A549 (cell line): ENCODE data around the gene SMIM36. TPM values are rescaled to one million over a fixed set of nuclear protein-coding genes. Genes with fewer than 3 reads are reported as not detected.

Experiments used
- ATAC-seq, 2 experiments: fragments of 200-7000 bp in 1 of 2; fragments of >200 bp in 1 of 2; cut with Nextera tagmentation in 1 of 2; cut with Tn5 transposase in 1 of 2; 3 replicates each; pipeline versions ENCODE4 v1.8.0 to v1.9.1; 2018 to 2020; ENCODE audit warnings: mild to moderate bottlenecking in 1 of 2, moderate library complexity in 1 of 2
- CTCF ChIA-PET: fragments of 300-600 bp; sonication (Branson Sonifier 250); formaldehyde crosslinking; extraction: SDS; loops from one replicate; lab custom pipeline; 2021; ENCODE audit warnings: antibody characterized with exemption, inconsistent platforms; lab: Yijun Ruan, JAX
- POLR2A ChIA-PET: fragments of 350-600 bp; formaldehyde crosslinking; extraction: SDS; loops from one replicate; lab custom pipeline; 2021; ENCODE audit warnings: antibody characterized with exemption, inconsistent platforms; lab: Yijun Ruan, JAX
- DNase-seq, 2 experiments: peaks; one replicate each; pipeline versions ENCODE4 v3.0.0 to v3.0.0-alpha.2; 2011 to 2016; ENCODE audit warnings: low read depth in 1 of 2, low spot score in 1 of 2
- FAIRE-seq: peaks from 2 replicates; lab custom pipeline; 2011; peaks lifted over from hg19 to GRCh38; lab: Jason Lieb, UNC
- H3K27ac ChIP-seq, 2 experiments: fragments of >200 bp; sonication (Bioruptor Twin); formaldehyde crosslinking; 3 replicates each; pipeline ENCODE4 v1.5.1; 2016 to 2017
- H3K4me1 ChIP-seq: fragments of >200 bp; sonication (Bioruptor Twin); formaldehyde crosslinking; 3 replicates; pipeline ENCODE4 v1.6.1; 2016
- H3K4me2 ChIP-seq: fragments of >200 bp; sonication (Bioruptor Twin); formaldehyde crosslinking; 3 replicates; pipeline ENCODE4 v1.6.1; 2016
- H3K4me3 ChIP-seq: fragments of >200 bp; sonication (Bioruptor Twin); formaldehyde crosslinking; 3 replicates; pipeline ENCODE4 v1.5.1; 2016
- H3K9me3 ChIP-seq: fragments of >200 bp; sonication (Bioruptor Twin); formaldehyde crosslinking; 3 replicates; pipeline ENCODE4 v1.6.1; 2016
- BHLHE40 ChIP-seq: IDR thresholded peaks from 2 replicates; pipeline ENCODE4 v1.6.1; 2012; ENCODE audit warnings: low read depth, low read length, inconsistent platforms
- CEBPB ChIP-seq, 2 experiments: fragments of >200 bp in 1 of 2; sonication (Bioruptor Twin) in 1 of 2; formaldehyde crosslinking in 1 of 2; IDR thresholded peaks; 2 replicates each; pipeline ENCODE4 v1.6.1; 2012 to 2016
- CHD4 ChIP-seq: fragments of 200-600 bp; sonication (generic); IDR thresholded peaks from 2 replicates; pipeline ENCODE4 v1.6.1; 2016; ENCODE audit warnings: antibody characterized with exemption, mild to moderate bottlenecking, borderline replicate concordance
- EHF ChIP-seq: fragments of 250-450 bp; sonication (Bioruptor Pico); IDR thresholded peaks from 2 replicates; pipeline ENCODE4 v1.5.0; 2020; ENCODE audit warnings: mild to moderate bottlenecking
- ESRRA ChIP-seq: fragments of 150-350 bp; IDR thresholded peaks from 2 replicates; pipeline ENCODE4 v1.6.1; 2014; ENCODE audit warnings: mild to moderate bottlenecking, low read length, borderline replicate concordance
- FOSB ChIP-seq: fragments of 250-450 bp; sonication (Bioruptor Pico); IDR thresholded peaks from 2 replicates; pipeline ENCODE4 v1.5.0; 2020; ENCODE audit warnings: mild to moderate bottlenecking, moderate library complexity
- FOSL2 ChIP-seq, 2 experiments: fragments of 450-650 bp in 1 of 2; fragments of >200 bp in 1 of 2; sonication (Bioruptor Twin) in 1 of 2; formaldehyde crosslinking; IDR thresholded peaks; 2 replicates each; pipeline versions ENCODE4 v1.5.0 to v1.6.1; 2016 to 2020; ENCODE audit warnings: mild to moderate bottlenecking in 1 of 2, moderate library complexity in 1 of 2
- FOXS1 ChIP-seq: fragments of 250-450 bp; sonication (Bioruptor Pico); IDR thresholded peaks from 2 replicates; pipeline ENCODE4 v1.5.0; 2020; ENCODE audit warnings: mild to moderate bottlenecking, moderate library complexity
- HDAC2 ChIP-seq: fragments of 200-600 bp; sonication (generic); IDR thresholded peaks from 2 replicates; pipeline ENCODE4 v1.6.1; 2016
- HEYL ChIP-seq: fragments of 250-450 bp; sonication (Bioruptor Pico); IDR thresholded peaks from 2 replicates; pipeline ENCODE4 v1.8.0; 2021; ENCODE audit warnings: mild to moderate bottlenecking, moderate library complexity
- HOXA7 ChIP-seq: fragments of 250-450 bp; sonication (Bioruptor Pico); IDR thresholded peaks from 2 replicates; pipeline ENCODE4 v1.5.0; 2020; ENCODE audit warnings: mild to moderate bottlenecking, moderate library complexity
- HOXB13 ChIP-seq: fragments of 250-450 bp; sonication (Bioruptor Pico); IDR thresholded peaks from 2 replicates; pipeline ENCODE4 v1.5.0; 2020; ENCODE audit warnings: low read depth, mild to moderate bottlenecking, moderate library complexity
- HOXB5 ChIP-seq: fragments of 250-450 bp; sonication (Bioruptor Pico); IDR thresholded peaks from 2 replicates; pipeline ENCODE4 v1.5.0; 2020; ENCODE audit warnings: mild to moderate bottlenecking, moderate library complexity
- JUN ChIP-seq, 2 experiments: fragments of >200 bp; sonication (Bioruptor Twin); formaldehyde crosslinking; IDR thresholded peaks; 2 replicates in 1 of 2; 3 replicates in 1 of 2; pipeline ENCODE4 v1.6.1; 2016 to 2017
- JUNB ChIP-seq: fragments of >200 bp; sonication (Bioruptor Twin); formaldehyde crosslinking; IDR thresholded peaks from 2 replicates; pipeline ENCODE4 v1.6.1; 2016
- KDM5A ChIP-seq: fragments of 200-600 bp; sonication (generic); IDR thresholded peaks from 2 replicates; pipeline ENCODE4 v1.6.1; 2016; ENCODE audit warnings: antibody characterized with exemption, mild to moderate bottlenecking
- MAZ ChIP-seq: fragments of 150-350 bp; IDR thresholded peaks from 2 replicates; pipeline ENCODE4 v1.6.1; 2014; ENCODE audit warnings: antibody characterized with exemption, low read depth, low read length, borderline replicate concordance
- NFE2L2 ChIP-seq: fragments of 150-350 bp; conservative IDR thresholded peaks from 2 replicates; pipeline ENCODE4 v1.6.1; 2014; ENCODE audit warnings: low read length
- NR3C1 ChIP-seq: fragments of >200 bp; sonication (Bioruptor Twin); formaldehyde crosslinking; IDR thresholded peaks from 3 replicates; pipeline ENCODE4 v1.6.1; 2017
- PHF8 ChIP-seq: fragments of 200-600 bp; sonication (generic); IDR thresholded peaks from 2 replicates; pipeline ENCODE4 v1.6.1; 2016; ENCODE audit warnings: low read depth, mild to moderate bottlenecking, antibody characterized with exemption, moderate library complexity, borderline replicate concordance
- POLR2AphosphoS2 ChIP-seq: conservative IDR thresholded peaks from 2 replicates; pipeline ENCODE4 v1.6.1; 2012; ENCODE audit warnings: low read length, improper control_type of control experiment, inconsistent platforms
- RAD21 ChIP-seq, 2 experiments: fragments of >200 bp in 1 of 2; sonication (Bioruptor Twin) in 1 of 2; formaldehyde crosslinking in 1 of 2; IDR thresholded peaks in 1 of 2; conservative IDR thresholded peaks in 1 of 2; 2 replicates in 1 of 2; 3 replicates in 1 of 2; pipeline ENCODE4 v1.6.1; 2012 to 2018; ENCODE audit warnings: inconsistent platforms in 1 of 2
- RCOR1 ChIP-seq: fragments of 150-350 bp; IDR thresholded peaks from 2 replicates; pipeline ENCODE4 v1.6.1; 2014; ENCODE audit warnings: antibody characterized with exemption, low read length, low read depth
- RFX5 ChIP-seq: fragments of 450-650 bp; IDR thresholded peaks from 2 replicates; pipeline ENCODE4 v1.7.1; 2014; ENCODE audit warnings: antibody characterized with exemption, mild to moderate bottlenecking, moderate library complexity
- RNF2 ChIP-seq: fragments of 200-600 bp; sonication (generic); IDR thresholded peaks from 2 replicates; pipeline ENCODE4 v1.6.1; 2016; ENCODE audit warnings: low read depth, mild to moderate bottlenecking, antibody characterized with exemption, moderate library complexity, borderline replicate concordance
- SMC3 ChIP-seq: fragments of >200 bp; sonication (Bioruptor Twin); formaldehyde crosslinking; IDR thresholded peaks from 3 replicates; pipeline ENCODE4 v1.6.1; 2018; ENCODE audit warnings: inconsistent platforms
- TFCP2L1 ChIP-seq: fragments of 250-450 bp; sonication (Bioruptor Pico); IDR thresholded peaks from 2 replicates; pipeline ENCODE4 v1.5.0; 2021; ENCODE audit warnings: mild to moderate bottlenecking
- TP53 ChIP-seq: fragments of 250-450 bp; sonication (Bioruptor Pico); IDR thresholded peaks from 2 replicates; pipeline ENCODE4 v1.5.0; 2021; ENCODE audit warnings: mild to moderate bottlenecking, moderate library complexity
- ZC3H11A ChIP-seq: fragments of 450-650 bp; IDR thresholded peaks from 2 replicates; pipeline ENCODE4 v1.6.1; 2014; ENCODE audit warnings: antibody characterized with exemption, mild to moderate bottlenecking
- ZNF302 ChIP-seq: fragments of 250-450 bp; sonication (Bioruptor Pico); IDR thresholded peaks from 2 replicates; pipeline ENCODE4 v1.9.0; 2021; ENCODE audit warnings: inconsistent platforms, mild to moderate bottlenecking, moderate library complexity
- ZSCAN20 ChIP-seq: fragments of 250-450 bp; sonication (Bioruptor Pico); IDR thresholded peaks from 2 replicates; pipeline ENCODE4 v1.8.0; 2022; ENCODE audit warnings: mild to moderate bottlenecking, moderate library complexity
- WGBS: methylation state at CpG from one replicate; pipeline ENCODE4 v1.1.6; 2017; ENCODE audit errors: missing lambda C conversion rate; 5-methylcytosine and 5-hydroxymethylcytosine counted together
- polyA plus RNA-seq, 4 experiments: library from polyadenylated mRNA; depleted of rRNA in 3 of 4; stranded (reverse); fragments of >200 nt; fragmentation: RNase III in 1 of 4; extraction: RNeasy Plus Mini Kit Qiagen cat#74134 plus additional on column Dnase treatment in 1 of 4; gene quantifications; 2 replicates in 3 of 4; 3 replicates in 1 of 4; pipeline ENCODE4 v1.2.3, GENCODE V29; 2011 to 2017
- TF ChIP-seq, protein P1 (sequence below): fragments of 250-450 bp; sonication (Bioruptor Pico); IDR thresholded peaks from 2 replicates; pipeline ENCODE4 v1.5.0; 2020; ENCODE audit warnings: low read depth, mild to moderate bottlenecking, moderate library complexity
- TF ChIP-seq, protein P2 (sequence below): fragments of >200 bp; sonication (Bioruptor Twin); formaldehyde crosslinking; IDR thresholded peaks from 3 replicates; pipeline ENCODE4 v1.6.1; 2016
- TF ChIP-seq, protein P3 (sequence below): IDR thresholded peaks from 2 replicates; pipeline ENCODE4 v1.6.1; 2012
- TF ChIP-seq, protein P4 (sequence below): fragments of 250-450 bp; sonication (Bioruptor Pico); IDR thresholded peaks from 2 replicates; pipeline ENCODE4 v1.5.0; 2021; ENCODE audit warnings: mild to moderate bottlenecking, moderate library complexity, borderline replicate concordance
- TF ChIP-seq, protein P5 (sequence below): fragments of >200 bp; sonication (Bioruptor Twin); formaldehyde crosslinking; IDR thresholded peaks from 3 replicates; pipeline ENCODE4 v1.5.1; 2016

SMIM36 gene
- polyA plus RNA-seq, 2 of the 4 experiments (the other 2 are of a cell fraction), result not detected

DNA sequence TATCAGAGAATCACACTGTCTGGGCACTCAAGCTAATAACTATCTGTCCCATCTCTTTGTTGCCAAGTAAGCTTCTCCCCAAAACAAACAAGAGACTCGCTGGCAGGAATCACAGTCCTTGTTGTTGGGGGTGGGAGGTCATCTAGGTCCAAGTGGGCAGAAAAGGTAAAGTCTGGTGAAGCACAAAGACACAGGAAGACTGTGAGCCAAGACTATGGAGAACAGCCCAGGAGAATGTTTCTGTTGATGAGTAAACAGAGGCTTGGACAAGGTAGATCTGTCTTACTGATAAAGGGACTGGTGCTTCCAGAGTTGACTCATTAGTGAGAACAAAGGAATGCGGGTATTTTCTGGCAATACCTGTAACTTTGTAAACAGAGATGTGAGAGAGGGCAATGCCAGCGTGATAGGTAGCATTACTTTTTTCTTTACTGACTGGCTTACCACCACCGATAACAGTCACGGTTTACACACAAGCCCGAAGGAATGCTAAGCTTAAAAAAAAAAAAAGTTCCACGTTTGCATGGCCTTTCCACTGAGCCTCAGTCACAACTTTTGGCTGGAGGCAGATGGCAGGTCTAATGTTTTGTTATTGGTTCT, 78.1 kb downstream of the SMIM36 start:
- peaks cover 55% of the 10 kb centered on the region for H3K4me1 ChIP-seq
- peak; percentile 71 to 85 for DNase-seq
- FAIRE-seq, result peak; percentile 95
- H3K27ac ChIP-seq, result peak overlapping the region; percentile 84 to 86
- no peaks in the 10 kb centered on the region for H3K9me3 ChIP-seq
- CTCF ChIA-PET, result interaction anchor here (0.7 to 2.3 kb wide), 14 partner anchors 9 to 145 kb away, joined by 3 to 10 read pairs (median 4); partner anchors contain the start of gene MMD
- peak overlapping the region; percentile 6; the same call in 1 of the 3 replicates for H3K4me3 ChIP-seq
- peak overlapping the region; percentile 77 for H3K4me2 ChIP-seq
- peak; percentile 78 to 81 for ATAC-seq
- 1% methylated on average over 7 of the region's 7 CpGs for WGBS
- POLR2A ChIA-PET, result interaction anchor here (0.7 to 2.4 kb wide), 15 partner anchors 10 to 1017 kb away, joined by 3 to 48 read pairs (median 4); partner anchors contain the start of gene MMD
- TF ChIP-seq CEBPB (IDR thresholded peaks at IDR 0.05) (peak; percentile 63 to 69), TFCP2L1 (CRISPR knock-in tag) (no peak), HOXB5 (no peak), PHF8 (no peak), ZNF302 (CRISPR knock-in tag) (0 out of 2 replicates have a peak, but pooled peaks have one; percentile 7), FOSB (no peak), JUNB (peak; percentile 89), HEYL (CRISPR knock-in tag) (no peak), CHD4 (no peak), ZSCAN20 (no peak), NR3C1 (no peak), POLR2AphosphoS2 (no peak), HOXB13 (no peak), ZC3H11A (no peak), RAD21 (conservative IDR thresholded peaks at IDR 0.05 in 1 of 2, IDR thresholded peaks at IDR 0.05 in 1 of 2) (peak in 1 of 2 experiments; percentile 24; a peak in 1 of 5 replicates), MAZ (no peak), RNF2 (no peak), HOXA7 (no peak), FOXS1 (CRISPR knock-in tag) (no peak), RCOR1 (no peak), FOSL2 (IDR thresholded peaks at IDR 0.05) (peak; percentile 71; the same call in 1 of the 2 replicates), FOSL2 (CRISPR knock-in tag; IDR thresholded peaks at IDR 0.05) (peak; percentile 79), SMC3 (no peak), NFE2L2 (no peak), TP53 (CRISPR knock-in tag) (no peak), JUN (IDR thresholded peaks at IDR 0.05) (peak; percentile 69 to 80; a peak in 3 of 5 replicates), RFX5 (no peak), HDAC2 (no peak), BHLHE40 (no peak), KDM5A (no peak), ESRRA (no peak), EHF (no peak)
- TF ChIP-seq, protein P1, sequence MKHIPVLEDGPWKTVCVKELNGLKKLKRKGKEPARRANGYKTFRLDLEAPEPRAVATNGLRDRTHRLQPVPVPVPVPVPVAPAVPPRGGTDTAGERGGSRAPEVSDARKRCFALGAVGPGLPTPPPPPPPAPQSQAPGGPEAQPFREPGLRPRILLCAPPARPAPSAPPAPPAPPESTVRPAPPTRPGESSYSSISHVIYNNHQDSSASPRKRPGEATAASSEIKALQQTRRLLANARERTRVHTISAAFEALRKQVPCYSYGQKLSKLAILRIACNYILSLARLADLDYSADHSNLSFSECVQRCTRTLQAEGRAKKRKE (CRISPR knock-in tag), result no peak
- TF ChIP-seq, protein P2, sequence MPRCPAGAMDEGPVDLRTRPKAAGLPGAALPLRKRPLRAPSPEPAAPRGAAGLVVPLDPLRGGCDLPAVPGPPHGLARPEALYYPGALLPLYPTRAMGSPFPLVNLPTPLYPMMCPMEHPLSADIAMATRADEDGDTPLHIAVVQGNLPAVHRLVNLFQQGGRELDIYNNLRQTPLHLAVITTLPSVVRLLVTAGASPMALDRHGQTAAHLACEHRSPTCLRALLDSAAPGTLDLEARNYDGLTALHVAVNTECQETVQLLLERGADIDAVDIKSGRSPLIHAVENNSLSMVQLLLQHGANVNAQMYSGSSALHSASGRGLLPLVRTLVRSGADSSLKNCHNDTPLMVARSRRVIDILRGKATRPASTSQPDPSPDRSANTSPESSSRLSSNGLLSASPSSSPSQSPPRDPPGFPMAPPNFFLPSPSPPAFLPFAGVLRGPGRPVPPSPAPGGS, result peak; percentile 68; the same call in 1 of the 3 replicates
- TF ChIP-seq, protein P3, sequence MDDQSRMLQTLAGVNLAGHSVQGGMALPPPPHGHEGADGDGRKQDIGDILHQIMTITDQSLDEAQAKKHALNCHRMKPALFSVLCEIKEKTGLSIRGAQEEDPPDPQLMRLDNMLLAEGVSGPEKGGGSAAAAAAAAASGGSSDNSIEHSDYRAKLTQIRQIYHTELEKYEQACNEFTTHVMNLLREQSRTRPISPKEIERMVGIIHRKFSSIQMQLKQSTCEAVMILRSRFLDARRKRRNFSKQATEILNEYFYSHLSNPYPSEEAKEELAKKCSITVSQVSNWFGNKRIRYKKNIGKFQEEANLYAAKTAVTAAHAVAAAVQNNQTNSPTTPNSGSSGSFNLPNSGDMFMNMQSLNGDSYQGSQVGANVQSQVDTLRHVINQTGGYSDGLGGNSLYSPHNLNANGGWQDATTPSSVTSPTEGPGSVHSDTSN, result no peak
- TF ChIP-seq, protein P4, sequence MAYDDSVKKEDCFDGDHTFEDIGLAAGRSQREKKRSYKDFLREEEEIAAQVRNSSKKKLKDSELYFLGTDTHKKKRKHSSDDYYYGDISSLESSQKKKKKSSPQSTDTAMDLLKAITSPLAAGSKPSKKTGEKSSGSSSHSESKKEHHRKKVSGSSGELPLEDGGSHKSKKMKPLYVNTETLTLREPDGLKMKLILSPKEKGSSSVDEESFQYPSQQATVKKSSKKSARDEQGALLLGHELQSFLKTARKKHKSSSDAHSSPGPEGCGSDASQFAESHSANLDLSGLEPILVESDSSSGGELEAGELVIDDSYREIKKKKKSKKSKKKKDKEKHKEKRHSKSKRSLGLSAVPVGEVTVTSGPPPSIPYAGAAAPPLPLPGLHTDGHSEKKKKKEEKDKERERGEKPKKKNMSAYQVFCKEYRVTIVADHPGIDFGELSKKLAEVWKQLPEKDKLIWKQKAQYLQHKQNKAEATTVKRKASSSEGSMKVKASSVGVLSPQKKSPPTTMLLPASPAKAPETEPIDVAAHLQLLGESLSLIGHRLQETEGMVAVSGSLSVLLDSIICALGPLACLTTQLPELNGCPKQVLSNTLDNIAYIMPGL (CRISPR knock-in tag), result no peak
- TF ChIP-seq, protein P5, sequence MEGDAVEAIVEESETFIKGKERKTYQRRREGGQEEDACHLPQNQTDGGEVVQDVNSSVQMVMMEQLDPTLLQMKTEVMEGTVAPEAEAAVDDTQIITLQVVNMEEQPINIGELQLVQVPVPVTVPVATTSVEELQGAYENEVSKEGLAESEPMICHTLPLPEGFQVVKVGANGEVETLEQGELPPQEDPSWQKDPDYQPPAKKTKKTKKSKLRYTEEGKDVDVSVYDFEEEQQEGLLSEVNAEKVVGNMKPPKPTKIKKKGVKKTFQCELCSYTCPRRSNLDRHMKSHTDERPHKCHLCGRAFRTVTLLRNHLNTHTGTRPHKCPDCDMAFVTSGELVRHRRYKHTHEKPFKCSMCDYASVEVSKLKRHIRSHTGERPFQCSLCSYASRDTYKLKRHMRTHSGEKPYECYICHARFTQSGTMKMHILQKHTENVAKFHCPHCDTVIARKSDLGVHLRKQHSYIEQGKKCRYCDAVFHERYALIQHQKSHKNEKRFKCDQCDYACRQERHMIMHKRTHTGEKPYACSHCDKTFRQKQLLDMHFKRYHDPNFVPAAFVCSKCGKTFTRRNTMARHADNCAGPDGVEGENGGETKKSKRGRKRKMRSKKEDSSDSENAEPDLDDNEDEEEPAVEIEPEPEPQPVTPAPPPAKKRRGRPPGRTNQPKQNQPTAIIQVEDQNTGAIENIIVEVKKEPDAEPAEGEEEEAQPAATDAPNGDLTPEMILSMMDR, result no peak
